Adrenal gland (tissue), 12 donors: ENCODE results near the gene RBM12. TPM values are rescaled to one million over a fixed set of nuclear protein-coding genes. Genes with fewer than 3 reads are reported as not detected.

Experiments used
- DNase-seq, 7 donors: peaks; one replicate each; pipeline ENCODE4 v3.0.0-alpha.2; 2019 to 2020
- H3K27ac ChIP-seq, 5 donors: fragments of 200-600 bp; sonication (generic) in 4 of 5; 1 replicate in 3 of 5; 2 replicates in 2 of 5; pipeline versions ENCODE4 v1.5.1 to v1.8.0; 2016 to 2020; ENCODE audit warnings: mild to moderate bottlenecking in 1 of 5
- H3K27me3 ChIP-seq: fragments of 200-600 bp; 2 replicates; pipeline ENCODE4 v1.8.0; 2021
- H3K36me3 ChIP-seq, 2 donors: fragments of 200-600 bp; replicated peaks in 1 of 2; 1 replicate in 1 of 2; 2 replicates in 1 of 2; pipeline versions ENCODE4 v1.5.1 to v1.8.0; 2018 to 2022
- H3K4me1 ChIP-seq, 2 donors: fragments of 200-600 bp; replicated peaks in 1 of 2; 1 replicate in 1 of 2; 2 replicates in 1 of 2; pipeline versions ENCODE4 v1.5.1 to v1.8.0; 2018 to 2021
- H3K4me3 ChIP-seq, 4 donors: fragments of 200-600 bp; sonication (generic) in 3 of 4; one replicate each; pipeline ENCODE4 v1.5.1; 2016 to 2018
- H3K9me3 ChIP-seq, 3 donors: fragments of 200-600 bp; sonication (generic) in 1 of 3; replicated peaks in 1 of 3; 1 replicate in 2 of 3; 2 replicates in 1 of 3; pipeline versions ENCODE4 v1.5.1 to v1.8.0; 2016 to 2021
- CTCF ChIP-seq, 6 experiments: fragments of 450-650 bp in 4 of 6; fragments of 200-600 bp in 2 of 6; sonication (generic) in 1 of 6; IDR thresholded peaks; 1 replicate in 5 of 6; 2 replicates in 1 of 6; pipeline versions ENCODE4 v1.5.1 to v1.8.0; 2016 to 2021; ENCODE audit warnings: antibody characterized with exemption in 6 of 6, mild to moderate bottlenecking in 2 of 6, moderate library complexity in 1 of 6
- POLR2A ChIP-seq, 2 donors: fragments of 450-650 bp; IDR thresholded peaks; one replicate each; pipeline ENCODE4 v1.6.1; 2017; ENCODE audit warnings: antibody characterized with exemption in 2 of 2, mild to moderate bottlenecking in 2 of 2, moderate library complexity in 1 of 2
- WGBS, 4 donors: extraction: QIAGEN DNeasy Blood & Tissue Kit in 2 of 4; methylation state at CpG; one replicate each; pipeline versions ENCODE4 v1.1.5 to v1.1.7; 2013 to 2017; 5-methylcytosine and 5-hydroxymethylcytosine counted together
- intact Hi-C, 2 donors: fragments of 100-400 bp; cut with DNase I; formaldehyde crosslinking; loops; one replicate each; pipeline versions ENCODE4 v1.14.1 to v1.15.0; 2022 to 2023
- polyA plus RNA-seq, 3 donors: library from polyadenylated mRNA; stranded (reverse); fragments of 200-250 nt in 2 of 3; fragments of 350-450 nt in 1 of 3; fragmentation: Illumina TruSeq in 1 of 3; extraction: RNeasy Lipid Tissue Mini Kit (QIAGEN cat#74804) in 1 of 3; gene quantifications; one replicate each; pipeline ENCODE4 v1.2.3, GENCODE V29; 2013 to 2014
- total RNA-seq, 9 donors: library from RNA; depleted of rRNA in 4 of 9; stranded (reverse); fragments of >200 nt in 4 of 9; fragments of 120-200 nt in 1 of 9; fragmentation: NEBNext Ultra II Directional in 1 of 9; extraction: Animal tissue kit (Norgen Biotek cat#: 25700) in 1 of 9; gene quantifications; one replicate each; pipeline versions ENCODE4 v1.1.0 to v1.2.4, GENCODE V29; 2013 to 2023
- donor health status: healthy with polysubstance abuse.
- donor health status: Bipolar disorder and iron deficiency.
- donor health status: DM: yes; HTN: yes; CAD: no.
- donor health status: DM: no; HTN: no; CAD: no.
- donor health status: DM: no; HTN: no; CAD: no.
- donor health status: DM: yes; HTN: yes; CAD: no.

The RBM12 gene
- total and polyA plus RNA-seq, 12 donors, result 7.7 to 98.6 (median 46.5) TPM

DNA sequence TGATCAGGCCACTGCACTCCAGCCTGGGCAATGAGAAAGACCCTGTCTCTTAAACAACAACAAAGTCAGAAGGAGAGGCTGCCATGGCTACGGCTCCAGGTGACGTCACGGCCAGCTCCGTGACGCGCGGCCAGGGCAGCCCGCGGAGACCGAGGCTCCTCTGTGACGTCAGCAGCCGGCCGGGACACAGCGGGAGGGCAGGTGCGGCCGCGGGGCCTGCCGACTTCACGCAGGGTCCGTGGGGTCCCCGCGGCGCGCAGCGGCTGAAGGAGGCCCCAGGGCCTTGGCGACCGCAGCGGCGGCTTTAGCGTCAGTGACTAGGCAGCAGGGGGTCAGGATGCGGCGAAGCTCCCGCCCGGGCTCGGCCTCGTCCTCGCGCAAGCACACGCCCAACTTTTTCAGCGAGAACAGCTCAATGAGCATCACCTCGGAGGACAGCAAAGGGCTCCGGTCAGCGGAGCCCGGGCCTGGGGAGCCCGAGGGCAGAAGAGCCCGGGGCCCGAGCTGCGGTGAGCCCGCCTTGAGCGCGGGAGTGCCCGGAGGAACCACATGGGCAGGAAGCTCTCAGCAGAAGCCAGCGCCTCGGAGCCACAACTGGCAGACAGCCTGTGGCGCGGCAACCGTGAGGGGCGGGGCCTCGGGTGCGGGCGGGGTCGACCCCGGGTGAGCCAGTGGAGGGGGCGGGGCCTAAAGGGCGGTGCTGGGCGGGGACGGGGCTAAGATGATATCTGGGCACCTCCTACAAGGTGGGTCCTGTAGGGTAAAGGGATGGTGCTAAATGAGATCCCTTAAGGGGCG, 48.8 kb downstream of the RBM12 start, which contains the start of gene SPAG4:
TSS of gene SPAG4 (plus strand) at position 163 of the 798 bp plus-strand sequence. CDS start at position 338, 175 bp downstream.
- intact Hi-C loops, result loop anchor here in 1 of 2 donors (5.0 kb wide), 1 partner anchor 46 kb away; the partner anchor contains the start of genes CPNE1 and RBM12
- Histone ChIP-seq H3K36me3 (no peaks in the 10 kb centered on the region), H3K27me3 (no peaks in the 10 kb centered on the region), H3K4me3 (peak within 1 kb of the TSS; percentile 1 to 62 (median 36)), H3K4me1 (peaks cover 0 to 33% of the 10 kb centered on the region in 2 donors), H3K27ac (peak within 1 kb of the TSS; percentile 65 to 97 (median 95)), H3K9me3 (no peaks in the 10 kb centered on the region)
- no peak for TF ChIP-seq CTCF (IDR thresholded peaks at IDR 0.05)
- peak; percentile 79 to 86 for TF ChIP-seq POLR2A (IDR thresholded peaks at IDR 0.05)
- whole genome bisulfite sequencing, 4 donors, result 0 to 2% (median 0%) methylated on average over 15 to 68 of the region's 68 CpGs
- DNase-seq, result peak; percentile 75 to 100 (median 100)

DNA sequence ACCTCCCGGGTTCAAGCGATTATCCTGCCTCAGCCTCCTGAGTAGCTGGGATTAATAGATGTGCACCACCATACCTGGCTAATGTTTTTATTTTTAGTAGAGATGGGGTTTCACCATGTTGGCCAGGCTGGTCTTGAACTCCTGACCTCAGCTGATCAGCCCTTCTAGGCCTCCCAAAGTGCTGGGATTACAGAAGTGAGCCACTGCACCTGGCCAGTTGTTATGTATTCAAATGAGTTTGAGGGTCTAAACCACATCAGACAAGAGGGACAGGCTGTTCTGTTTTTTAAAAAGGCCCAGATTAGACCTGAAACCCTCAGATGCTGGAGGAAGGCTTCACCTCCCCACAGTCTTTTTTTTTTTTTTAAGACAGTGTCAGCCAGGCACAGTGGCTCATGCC, 53.2 kb downstream of the RBM12 start:
- DNase-seq, result no peak
- Histone ChIP-seq H3K4me1 (peaks cover 0 to 6% of the 10 kb centered on the region in 2 donors), H3K4me3 (no peak overlapping the region), H3K27me3 (no peaks in the 10 kb centered on the region), H3K36me3 (no peaks in the 10 kb centered on the region), H3K27ac (no peak overlapping the region), H3K9me3 (no peaks in the 10 kb centered on the region)
- intact Hi-C loops, result no loop called here
- TF ChIP-seq CTCF (IDR thresholded peaks at IDR 0.05) (no peak), POLR2A (IDR thresholded peaks at IDR 0.05) (no peak)
- WGBS, 4 donors, result 89 to 100% (median 92%) methylated on average over 2 of the region's 2 CpGs

GRCh38 chr20:35610833-35611427, 53.8 kb downstream of the RBM12 start:
- DNase-seq, result peak in 5 of 7 donors; percentile 56 to 68 (median 61)
- no peak overlapping the region for H3K4me3 ChIP-seq
- H3K9me3 ChIP-seq, result no peaks in the 10 kb centered on the region
- intact Hi-C loops, result no loop called here
- whole genome bisulfite sequencing, 4 donors, result 62 to 78% (median 74%) methylated on average over 6 to 9 of the region's 9 CpGs
- H3K27me3 ChIP-seq, result no peaks in the 10 kb centered on the region
- H3K27ac ChIP-seq, result no peak overlapping the region
- no peak for TF ChIP-seq CTCF (IDR thresholded peaks at IDR 0.05)
- no peak for TF ChIP-seq POLR2A (IDR thresholded peaks at IDR 0.05)
- H3K4me1 ChIP-seq, result peaks cover 0 to 6% of the 10 kb centered on the region in 2 donors
- H3K36me3 ChIP-seq, result no peaks in the 10 kb centered on the region

DNA sequence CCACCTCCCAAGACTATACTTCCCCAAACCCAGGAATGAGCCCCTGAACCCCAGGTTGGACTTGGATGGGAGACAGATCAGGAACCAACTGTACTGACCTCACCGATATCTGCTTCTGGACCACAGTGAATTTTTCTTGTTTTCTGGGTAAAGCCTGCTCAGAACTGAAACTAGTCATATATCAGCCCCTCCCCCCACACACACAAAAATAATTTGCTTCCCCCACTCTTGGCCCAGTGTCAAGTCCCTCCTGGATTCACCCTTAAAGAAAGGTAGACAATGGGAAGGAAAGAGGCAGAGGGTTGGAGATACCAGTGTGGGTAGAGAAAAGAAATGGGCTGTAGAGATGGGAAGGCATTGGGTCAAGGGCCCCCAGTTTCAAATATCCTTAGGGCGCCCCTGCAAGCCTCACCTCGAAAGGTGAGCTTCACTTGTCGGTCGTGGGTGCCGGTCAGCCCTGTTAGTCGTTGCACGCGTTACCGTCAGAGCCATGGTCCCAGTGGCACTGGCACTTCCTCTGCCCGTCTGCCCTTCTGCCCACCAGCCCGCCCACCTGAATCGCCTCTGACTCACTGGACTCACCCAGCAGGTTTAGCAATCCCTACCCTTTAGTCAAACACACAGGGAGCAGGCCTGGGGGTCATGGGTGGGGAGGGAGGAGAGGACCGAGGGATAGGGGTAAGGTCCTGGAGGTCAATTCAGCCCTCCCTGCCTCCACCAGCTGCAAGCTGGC, 57.5 kb downstream of the RBM12 start:
- Histone ChIP-seq H3K27ac (no peak overlapping the region), H3K4me3 (no peak overlapping the region), H3K4me1 (peaks cover 0 to under 1% of the 10 kb centered on the region in 2 donors), H3K27me3 (no peaks in the 10 kb centered on the region), H3K36me3 (no peaks in the 10 kb centered on the region), H3K9me3 (no peaks in the 10 kb centered on the region)
- no peak for DNase-seq
- intact Hi-C loops, result no loop called here
- TF ChIP-seq CTCF (IDR thresholded peaks at IDR 0.05), result no peak
- no peak for TF ChIP-seq POLR2A (IDR thresholded peaks at IDR 0.05)
- 79 to 86% (median 79%) methylated on average over 14 of the region's 14 CpGs for WGBS, 4 donors
